GM13976 (cell line): ENCODE data around the gene TRIM32.

Experiments used
- DNase-seq: peaks from one replicate; pipeline ENCODE4 v3.0.0; 2012; ENCODE audit warnings: low spot score
- CTCF ChIP-seq: IDR thresholded peaks from 2 replicates; pipeline ENCODE4 v1.5.1; 2012; ENCODE audit warnings: borderline replicate concordance, mild to moderate bottlenecking; ENCODE audit not compliant: insufficient read depth; ENCODE audit errors: extremely low read depth, missing control alignments, control extremely low read depth
- in situ Hi-C: fragments of 300-500 bp; cut with MboI; formaldehyde crosslinking; loops from one replicate; pipeline ENCODE4 v1.12.0; 2022; ENCODE audit warnings: low sequenced_read_pairs, mixed read lengths, inconsistent platforms; ENCODE audit not compliant: unreplicated experiment

TRIM32 gene

DNA sequence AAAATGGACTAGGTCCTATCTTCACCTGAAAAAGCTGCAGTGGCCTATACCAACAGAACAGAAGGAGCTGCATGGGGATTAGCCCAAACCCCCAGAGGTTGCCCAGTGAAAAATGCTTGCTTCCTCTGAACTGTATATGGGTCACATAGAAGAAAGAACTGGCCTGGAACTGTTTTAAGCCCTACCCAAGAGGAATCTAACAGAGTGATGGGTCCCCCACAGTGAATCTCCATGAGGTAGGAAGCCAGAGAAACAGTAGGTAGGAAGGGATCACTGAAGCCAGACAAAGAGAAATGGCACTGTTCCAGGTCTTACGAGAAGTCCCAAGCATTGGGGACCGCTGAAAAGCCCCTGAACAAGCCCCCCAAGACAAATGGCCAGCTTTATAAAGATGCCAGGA lies 28.8 kb upstream of the TRIM32 start:
- in situ Hi-C loops, result loop anchor here (25.0 kb wide), 2 partner anchors 496 to 1046 kb away; partner anchors contain the start of gene PAPPA
- DNase-seq, result no peak
- TF ChIP-seq CTCF, result no peak

GRCh38 chr9:116661037-116661954 lies 25.8 kb upstream of the TRIM32 start:
- TF ChIP-seq CTCF, result peak; percentile 41
- peak; percentile 39 for DNase-seq
- in situ Hi-C loops, result loop anchor here (25.0 kb wide), 2 partner anchors 499 to 1049 kb away; partner anchors contain the start of gene PAPPA

DNA sequence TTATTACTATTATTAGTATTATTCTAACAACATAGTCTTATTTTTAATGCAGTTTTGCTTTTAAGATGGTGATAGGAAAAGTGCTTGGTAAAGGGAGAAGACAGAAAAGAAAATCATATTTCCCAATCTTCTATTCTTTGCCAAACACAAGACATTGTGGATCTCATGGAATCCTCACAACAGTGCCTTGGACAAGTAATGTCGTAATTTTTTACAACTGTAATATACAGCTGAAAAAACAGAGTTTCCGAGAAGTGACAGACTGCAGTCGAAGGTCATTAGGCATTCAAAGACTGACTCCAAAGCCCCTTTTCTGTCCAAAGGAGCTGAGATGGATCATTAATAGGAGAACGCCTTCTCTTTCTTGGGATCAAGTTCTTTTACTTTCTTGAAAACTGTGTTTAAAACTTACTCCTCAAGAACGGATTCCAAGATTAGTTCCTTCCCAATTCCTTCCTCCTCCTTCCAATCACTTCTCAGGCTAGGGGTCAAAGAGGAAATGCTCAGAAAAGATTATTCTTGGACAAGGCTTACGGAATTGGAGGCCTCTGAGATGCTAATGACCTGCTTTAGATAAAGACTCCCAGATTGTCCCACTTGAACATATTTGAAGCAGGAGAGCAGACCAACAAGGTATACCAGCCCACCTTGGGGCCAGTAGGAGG lies 24.3 kb upstream of the TRIM32 start:
- TF ChIP-seq CTCF, result no peak
- no peak for DNase-seq
- in situ Hi-C loops, result loop anchor here (25.0 kb wide), 2 partner anchors 500 to 1050 kb away; partner anchors contain the start of gene PAPPA

DNA sequence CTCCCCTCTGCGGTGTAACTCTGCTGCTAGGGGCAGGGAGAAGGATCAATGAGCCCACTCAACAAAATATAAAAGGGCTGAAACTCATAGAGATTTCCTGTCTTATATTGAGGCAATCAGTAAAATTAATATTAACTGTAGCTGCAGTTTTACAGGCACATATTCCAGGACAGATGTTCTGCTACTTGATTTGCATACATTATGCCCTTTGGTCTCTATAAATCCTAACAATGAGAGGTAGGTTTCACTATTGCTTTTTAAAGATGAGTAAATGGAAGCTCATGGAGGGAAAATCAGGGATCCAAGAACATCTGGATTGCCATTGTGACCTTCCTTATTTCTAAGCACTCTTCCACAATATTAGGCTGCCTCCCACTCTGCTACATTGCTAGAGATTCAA lies 23.5 kb upstream of the TRIM32 start:
- in situ Hi-C loops, result loop anchor here (25.0 kb wide), 2 partner anchors 501 to 1051 kb away; partner anchors contain the start of gene PAPPA
- no peak for TF ChIP-seq CTCF
- no peak for DNase-seq

DNA sequence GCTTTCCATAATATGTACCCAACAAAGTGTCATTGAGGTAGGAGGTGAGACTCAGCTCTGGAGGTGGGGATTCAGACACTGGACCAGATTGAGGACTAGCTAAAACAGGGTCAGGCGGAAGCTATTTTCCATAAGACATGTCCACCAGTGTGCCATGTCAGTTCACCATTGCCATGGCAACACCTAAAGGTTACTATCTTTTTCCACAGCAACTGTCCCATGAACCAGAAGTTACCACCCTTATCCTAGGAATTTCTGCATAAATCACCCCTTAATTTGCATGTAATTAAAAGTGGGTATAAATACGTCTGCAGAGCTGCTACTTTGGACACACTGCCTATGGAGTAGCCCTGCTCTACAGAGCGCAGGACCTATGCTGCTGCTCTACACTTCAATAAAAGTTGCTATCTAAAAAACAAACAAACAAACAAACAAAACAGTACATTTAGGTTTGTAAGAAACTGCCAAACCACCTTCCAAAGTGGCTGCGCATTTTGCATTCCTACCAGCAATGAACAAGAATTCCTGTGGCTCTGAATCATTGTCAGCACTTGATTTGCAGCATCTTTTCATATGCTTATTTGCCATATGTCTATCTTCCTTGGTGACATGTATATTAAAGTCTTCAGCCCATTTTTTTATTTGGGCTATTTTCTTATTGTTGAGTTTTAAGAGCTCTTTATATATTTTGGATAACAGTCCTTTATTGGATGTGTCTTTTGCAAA lies 18.0 kb upstream of the TRIM32 start:
- no peak for TF ChIP-seq CTCF
- no peak for DNase-seq
- in situ Hi-C loops, result loop anchor here (25.0 kb wide), 2 partner anchors 507 to 1057 kb away; partner anchors contain the start of gene PAPPA

GRCh38 chr9:116671605-116672004 lies 15.5 kb upstream of the TRIM32 start:
- in situ Hi-C loops, result loop anchor here (25.0 kb wide), 2 partner anchors 509 to 1059 kb away; partner anchors contain the start of gene PAPPA
- TF ChIP-seq CTCF, result no peak
- DNase-seq, result no peak
